Gastrocnemius medialis (tissue), 4 donors: ENCODE results near the gene CATSPERB.

ENCODE experiments used
- POLR2A ChIP-seq, 2 donors: fragments of 450-650 bp; IDR thresholded peaks; one replicate each; pipeline ENCODE4 v1.6.1; 2017; ENCODE audit warnings: antibody characterized with exemption in 2 of 2, mild to moderate bottlenecking in 2 of 2, moderate library complexity in 2 of 2
- TF ChIP-seq, protein P1 (sequence below), 5 experiments: fragments of 450-650 bp in 3 of 5; fragments of 200-600 bp in 2 of 5; sonication (generic) in 2 of 5; IDR thresholded peaks in 4 of 5; conservative IDR thresholded peaks in 1 of 5; 1 replicate in 4 of 5; 2 replicates in 1 of 5; pipeline ENCODE4 v1.5.1; 2016 to 2019; ENCODE audit warnings: antibody characterized with exemption in 5 of 5, mild to moderate bottlenecking in 3 of 5, moderate library complexity in 3 of 5

DNA sequence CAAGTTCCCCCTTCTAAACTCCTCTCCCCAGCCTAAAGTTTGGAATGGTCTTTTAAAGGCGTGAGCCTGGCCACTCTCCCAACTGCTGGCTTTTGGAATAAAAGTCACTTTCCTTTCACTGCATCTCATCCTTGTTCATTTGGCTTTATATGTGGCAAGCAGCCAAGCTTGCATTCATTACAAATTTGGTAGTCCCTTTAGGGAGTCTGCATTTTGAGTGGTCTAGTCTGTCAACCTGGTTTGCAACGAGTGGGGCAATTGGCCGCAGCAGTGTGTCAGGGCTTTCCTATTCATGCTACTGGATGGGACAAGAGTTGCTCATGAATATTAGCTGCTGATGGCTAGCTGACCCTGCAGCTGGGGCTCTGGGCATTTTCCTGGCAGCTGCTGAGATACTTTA, 57.0 kb downstream of the CATSPERB start:
- TF ChIP-seq POLR2A (IDR thresholded peaks at IDR 0.05) = no peak
- TF ChIP-seq, protein P1, sequence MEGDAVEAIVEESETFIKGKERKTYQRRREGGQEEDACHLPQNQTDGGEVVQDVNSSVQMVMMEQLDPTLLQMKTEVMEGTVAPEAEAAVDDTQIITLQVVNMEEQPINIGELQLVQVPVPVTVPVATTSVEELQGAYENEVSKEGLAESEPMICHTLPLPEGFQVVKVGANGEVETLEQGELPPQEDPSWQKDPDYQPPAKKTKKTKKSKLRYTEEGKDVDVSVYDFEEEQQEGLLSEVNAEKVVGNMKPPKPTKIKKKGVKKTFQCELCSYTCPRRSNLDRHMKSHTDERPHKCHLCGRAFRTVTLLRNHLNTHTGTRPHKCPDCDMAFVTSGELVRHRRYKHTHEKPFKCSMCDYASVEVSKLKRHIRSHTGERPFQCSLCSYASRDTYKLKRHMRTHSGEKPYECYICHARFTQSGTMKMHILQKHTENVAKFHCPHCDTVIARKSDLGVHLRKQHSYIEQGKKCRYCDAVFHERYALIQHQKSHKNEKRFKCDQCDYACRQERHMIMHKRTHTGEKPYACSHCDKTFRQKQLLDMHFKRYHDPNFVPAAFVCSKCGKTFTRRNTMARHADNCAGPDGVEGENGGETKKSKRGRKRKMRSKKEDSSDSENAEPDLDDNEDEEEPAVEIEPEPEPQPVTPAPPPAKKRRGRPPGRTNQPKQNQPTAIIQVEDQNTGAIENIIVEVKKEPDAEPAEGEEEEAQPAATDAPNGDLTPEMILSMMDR (IDR thresholded peaks at IDR 0.05 in 4 of 5, conservative IDR thresholded peaks at IDR 0.05 in 1 of 5) = no peak
